ENCODE measurements around the gene CHST11.
A peak's percentile ranks its signal among the peaks of the same experiment; 100 is the strongest.

The CHST11 gene

GRCh38 chr12:104747330-104747729 lies 290.6 kb downstream of the CHST11 start:
- DNase-seq = no peak

- peak in 1 of 2 donors; percentile 24 for DNase-seq
These were observed 291.2 kb downstream of the CHST11 start for GRCh38 chr12:104747955-104748354.

GRCh38 chr12:104748356-104748755 lies 291.6 kb downstream of the CHST11 start:
- no peak for DNase-seq

GRCh38 chr12:104748790-104749189 lies 292.0 kb downstream of the CHST11 start:
- DNase-seq = no peak

GRCh38 chr12:104749545-104749944 lies 292.8 kb downstream of the CHST11 start:
- no peak for DNase-seq

GRCh38 chr12:104750061-104750460 lies 293.3 kb downstream of the CHST11 start:
- DNase-seq = peak in 1 of 2 donors; percentile 72

DNA sequence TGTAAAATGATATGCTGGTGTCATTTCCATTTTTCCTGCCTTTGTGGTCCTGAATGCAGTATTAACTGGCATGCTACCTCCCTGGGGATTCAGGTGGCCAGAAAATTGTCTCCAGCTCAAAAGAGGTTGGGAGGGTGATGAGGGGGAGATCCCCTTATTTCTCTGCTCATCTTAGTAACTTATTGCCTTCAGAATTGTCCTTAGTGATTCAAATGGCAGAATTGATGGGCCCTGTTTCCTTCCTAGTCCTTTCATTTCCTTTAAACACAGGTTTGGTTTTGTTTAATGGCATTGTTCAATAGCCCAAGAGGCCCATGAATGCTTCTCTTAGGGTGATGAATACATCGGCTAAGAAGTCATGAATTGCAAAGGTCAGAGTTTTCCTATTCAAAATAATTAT lies 294.4 kb downstream of the CHST11 start:
- DNase-seq = no peak

- peak in 1 of 2 donors; percentile 36 for DNase-seq
These were observed 294.8 kb downstream of the CHST11 start for GRCh38 chr12:104751594-104751993.

GRCh38 chr12:104752016-104752415 lies 295.3 kb downstream of the CHST11 start:
- no peak for DNase-seq

GRCh38 chr12:104752881-104753280 lies 296.1 kb downstream of the CHST11 start:
- no peak for DNase-seq

- no peak for DNase-seq
These were observed 300.2 kb downstream of the CHST11 start for GRCh38 chr12:104756901-104757300.

GRCh38 chr12:104758771-104759170 lies 302.0 kb downstream of the CHST11 start:
- DNase-seq = no peak

- DNase-seq = no peak
These were observed 304.3 kb downstream of the CHST11 start for GRCh38 chr12:104761091-104761490.

- DNase-seq = no peak
These were observed 304.9 kb downstream of the CHST11 start for GRCh38 chr12:104761611-104762010.

DNA sequence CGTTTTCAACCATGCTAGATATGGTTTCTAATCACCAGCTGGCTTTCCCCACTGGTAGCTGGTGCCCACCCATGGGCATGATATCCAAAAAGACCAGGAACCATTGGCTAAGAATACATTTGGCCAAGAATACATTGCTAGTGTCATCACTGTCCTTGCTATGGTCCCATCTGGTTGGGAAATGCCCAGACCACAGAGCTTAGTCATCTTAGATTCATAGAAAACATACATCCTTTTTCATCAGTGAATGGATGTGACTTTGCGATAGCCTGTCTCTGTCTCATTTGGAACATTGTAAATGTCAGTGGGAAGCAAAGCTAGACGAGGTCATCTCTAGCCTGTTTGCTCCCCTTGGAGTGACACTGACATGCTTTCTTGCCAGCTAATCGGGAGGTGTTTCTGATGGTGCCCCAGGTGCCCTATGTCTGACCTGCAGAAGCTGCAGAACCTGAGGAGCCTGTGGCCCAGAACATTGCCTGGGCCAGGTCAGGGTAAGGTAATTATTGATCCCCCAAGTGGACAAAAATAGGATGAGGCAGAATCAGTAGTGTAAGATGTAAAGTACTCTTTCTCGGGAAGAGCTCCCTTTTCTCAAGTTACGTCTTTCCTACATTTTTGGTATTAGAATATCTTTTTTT lies 306.5 kb downstream of the CHST11 start:
- DNase-seq = no peak

- DNase-seq = peak in 1 of 2 donors; percentile 22
These were observed 307.7 kb downstream of the CHST11 start for GRCh38 chr12:104764225-104765091.

- no peak for DNase-seq
These were observed 310.5 kb downstream of the CHST11 start for GRCh38 chr12:104767261-104767660.

DNA sequence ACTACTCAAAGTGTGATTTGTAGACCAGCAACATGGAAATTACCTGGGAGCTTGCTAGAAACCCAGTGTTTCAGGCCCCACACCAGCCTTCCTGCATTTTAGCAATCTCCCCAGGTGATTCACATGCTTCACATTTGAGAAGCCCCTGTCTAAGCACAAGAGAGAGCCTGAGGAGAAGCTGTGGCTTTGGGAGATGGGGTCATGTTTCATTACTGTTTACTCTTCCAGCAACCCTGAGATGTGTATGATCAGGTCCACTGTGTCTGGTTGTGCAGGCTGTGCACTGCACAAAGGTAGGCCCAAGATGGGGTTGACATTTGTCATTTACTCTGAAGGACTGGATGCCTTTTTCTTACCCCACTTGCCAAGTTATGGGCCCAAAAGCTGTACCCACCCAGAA lies 311.3 kb downstream of the CHST11 start:
- no peak for DNase-seq

DNA sequence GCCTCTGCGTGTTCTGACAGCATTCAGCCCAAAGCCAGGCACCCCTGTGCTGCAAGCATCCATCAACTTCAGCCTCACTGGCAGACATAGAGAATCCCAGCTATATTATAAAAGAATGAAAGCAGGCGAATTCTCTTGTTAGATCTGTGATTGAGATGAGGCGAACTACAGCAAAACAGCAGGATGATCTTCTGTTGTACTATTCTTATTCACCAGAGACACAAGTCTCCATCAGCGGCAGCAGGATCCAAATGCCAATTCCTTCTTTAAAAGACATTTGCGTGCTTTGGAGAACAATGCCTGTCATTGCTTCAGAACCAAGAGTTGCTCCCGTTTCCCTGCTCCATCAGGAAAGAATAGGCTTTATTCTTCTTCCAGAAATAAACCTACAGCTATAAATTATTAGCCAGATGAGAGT lies 312.4 kb downstream of the CHST11 start:
- DNase-seq = no peak

DNA sequence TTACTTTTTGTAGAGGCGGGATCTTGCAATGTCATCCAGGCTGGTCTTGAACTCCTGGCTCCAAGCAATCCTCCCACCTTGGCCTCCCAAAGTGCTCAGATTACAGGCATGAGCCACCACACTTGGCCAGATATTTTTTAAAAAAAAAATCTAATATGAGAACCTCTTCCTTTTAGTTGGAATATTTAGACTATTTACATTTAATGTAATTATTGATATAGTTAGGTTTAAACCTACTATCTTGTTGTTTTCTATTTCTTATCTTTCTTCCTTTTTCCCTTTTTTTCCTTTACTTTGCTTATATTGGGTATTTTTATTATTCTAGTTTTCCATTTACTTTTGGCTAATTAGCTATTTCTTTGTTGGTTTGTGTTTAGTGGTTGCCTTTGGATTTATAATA lies 315.6 kb downstream of the CHST11 start:
- no peak for DNase-seq

DNA sequence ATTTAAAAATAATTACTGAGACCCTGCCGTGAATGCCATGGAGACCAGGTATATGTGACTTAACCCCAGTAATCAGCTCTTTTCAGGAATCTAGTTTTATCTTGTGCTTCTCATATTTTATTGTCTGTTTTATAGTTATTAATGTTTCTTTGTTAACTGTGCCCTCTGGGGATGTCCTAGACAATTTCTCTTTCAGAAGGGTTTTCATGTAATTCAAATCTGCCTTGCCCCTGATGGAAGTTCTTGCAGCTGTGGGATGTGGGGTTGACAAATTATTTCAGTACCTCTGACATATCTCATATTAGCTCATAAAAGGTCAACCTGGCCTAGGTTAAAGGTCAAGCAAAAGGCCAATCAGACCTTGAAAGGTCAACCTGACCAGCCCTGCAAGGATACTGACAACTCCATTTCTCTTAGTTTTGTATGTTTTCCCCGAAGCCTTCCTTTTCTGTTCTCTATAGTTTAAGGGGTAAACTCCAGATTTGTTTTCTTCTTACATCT lies 319.0 kb downstream of the CHST11 start:
- DNase-seq = no peak

DNA sequence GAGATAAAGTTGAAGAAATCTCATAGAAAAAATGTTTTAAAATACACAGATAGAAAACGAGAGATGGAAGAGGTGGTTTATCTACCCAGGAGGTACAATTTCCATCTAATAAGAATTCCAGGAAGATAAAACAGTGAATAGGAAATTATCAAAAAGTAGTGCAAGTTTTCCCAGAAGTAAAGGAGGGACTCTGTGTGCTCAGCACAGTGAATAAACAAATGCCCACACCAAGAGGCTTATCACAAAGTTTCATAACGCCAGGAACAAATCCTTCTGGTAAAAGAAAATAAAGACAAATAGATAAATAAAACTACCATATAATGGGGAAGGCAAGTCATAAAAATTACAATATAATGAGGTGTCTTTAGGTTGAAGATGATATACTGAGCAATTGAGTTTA lies 322.4 kb downstream of the CHST11 start:
- no peak for DNase-seq

GRCh38 chr12:104782296-104782695 lies 325.5 kb downstream of the CHST11 start:
- no peak for DNase-seq

GRCh38 chr12:104784592-104784991 lies 327.8 kb downstream of the CHST11 start:
- no peak for DNase-seq

All from CD4-positive, alpha-beta T cell treated with Interleukin-4 for 1 hour (primary cell).